Hepatocyte (in vitro differentiated cells): Measurements from ENCODE around the gene DNAL4. TPM values are rescaled to one million over a fixed set of nuclear protein-coding genes. Genes with fewer than 3 reads are reported as not detected.

Source experiments
- DNase-seq: peaks from one replicate; pipeline ENCODE4 v3.0.0-alpha.2; 2016; ENCODE audit warnings: low spot score
- H2AFZ ChIP-seq: fragments of 200-600 bp; sonication (generic); 2 replicates; pipeline ENCODE4 v1.6.0; 2016; ENCODE audit warnings: antibody characterized with exemption, mild to moderate bottlenecking
- H3K27ac ChIP-seq: fragments of 200-600 bp; sonication (generic); 2 replicates; pipeline ENCODE4 v1.5.1; 2016; ENCODE audit warnings: mild to moderate bottlenecking
- H3K27me3 ChIP-seq: fragments of 200-600 bp; sonication (generic); 2 replicates; pipeline ENCODE4 v1.6.1; 2016
- H3K36me3 ChIP-seq: fragments of 200-600 bp; sonication (generic); replicated peaks from 2 replicates; pipeline ENCODE4 v1.5.1; 2016; ENCODE audit warnings: low read depth; ENCODE audit not compliant: insufficient read depth
- H3K4me1 ChIP-seq: fragments of 200-600 bp; sonication (generic); 2 replicates; pipeline ENCODE4 v1.5.1; 2016; ENCODE audit warnings: mild to moderate bottlenecking, moderate library complexity; ENCODE audit not compliant: insufficient read depth
- H3K4me2 ChIP-seq: fragments of 200-600 bp; sonication (generic); 2 replicates; pipeline ENCODE4 v1.6.0; 2016
- H3K4me3 ChIP-seq: fragments of 200-600 bp; sonication (generic); 2 replicates; pipeline ENCODE4 v1.5.1; 2016; ENCODE audit warnings: mild to moderate bottlenecking
- H3K79me2 ChIP-seq: fragments of 200-600 bp; sonication (generic); 2 replicates; pipeline ENCODE4 v1.6.0; 2017; ENCODE audit warnings: mild to moderate bottlenecking
- H3K9me2 ChIP-seq: fragments of 200-600 bp; sonication (generic); replicated peaks from 2 replicates; pipeline ENCODE4 v1.6.0; 2017; ENCODE audit warnings: mild to moderate bottlenecking; ENCODE audit not compliant: insufficient read depth
- H3K9me3 ChIP-seq: fragments of 200-600 bp; sonication (generic); 2 replicates; pipeline ENCODE4 v1.5.1; 2016; ENCODE audit warnings: low read depth, mild to moderate bottlenecking
- H4K20me1 ChIP-seq: fragments of 200-600 bp; sonication (generic); 2 replicates; pipeline ENCODE4 v1.6.0; 2016; ENCODE audit warnings: mild to moderate bottlenecking; ENCODE audit not compliant: insufficient read depth, poor library complexity, severe bottlenecking
- EZH2 ChIP-seq: fragments of 200-600 bp; sonication (generic); IDR thresholded peaks from 2 replicates; pipeline ENCODE4 v1.6.1; 2016; ENCODE audit warnings: antibody characterized with exemption, mild to moderate bottlenecking, borderline replicate concordance
- EZH2phosphoT487 ChIP-seq: fragments of 200-600 bp; sonication (generic); IDR thresholded peaks from one replicate; pipeline ENCODE4 v1.6.1; 2018; ENCODE audit warnings: antibody characterized with exemption, mild to moderate bottlenecking, low read depth, moderate library complexity; ENCODE audit not compliant: unreplicated experiment, severe bottlenecking
- WGBS: methylation state at CpG from one replicate; pipeline ENCODE4 v1.1.6; 2016; ENCODE audit warnings: low lambda C conversion rate; ENCODE audit errors: missing lambda C conversion rate; 5-methylcytosine and 5-hydroxymethylcytosine counted together
- polyA plus RNA-seq: library from polyadenylated mRNA; unstranded; fragments of >200 nt; fragmentation: Nextera tagmentation; extraction: Ambion mirVana; gene quantifications from 2 replicates; pipeline ENCODE4 v1.2.1, GENCODE V29; 2016
- total RNA-seq: library from RNA; depleted of rRNA; stranded (reverse); fragments of >200 nt; gene quantifications from 2 replicates; pipeline ENCODE4 v1.2.3, GENCODE V29; 2014
- TF ChIP-seq, protein P1 (sequence below): fragments of 200-600 bp; sonication (generic); IDR thresholded peaks from 2 replicates; pipeline ENCODE4 v1.5.1; 2016; ENCODE audit warnings: antibody characterized with exemption, mild to moderate bottlenecking; ENCODE audit not compliant: poor library complexity

The DNAL4 gene
- total and polyA plus RNA-seq, 2 experiments from 2014 or later = 11.9 to 21.5 TPM

DNA sequence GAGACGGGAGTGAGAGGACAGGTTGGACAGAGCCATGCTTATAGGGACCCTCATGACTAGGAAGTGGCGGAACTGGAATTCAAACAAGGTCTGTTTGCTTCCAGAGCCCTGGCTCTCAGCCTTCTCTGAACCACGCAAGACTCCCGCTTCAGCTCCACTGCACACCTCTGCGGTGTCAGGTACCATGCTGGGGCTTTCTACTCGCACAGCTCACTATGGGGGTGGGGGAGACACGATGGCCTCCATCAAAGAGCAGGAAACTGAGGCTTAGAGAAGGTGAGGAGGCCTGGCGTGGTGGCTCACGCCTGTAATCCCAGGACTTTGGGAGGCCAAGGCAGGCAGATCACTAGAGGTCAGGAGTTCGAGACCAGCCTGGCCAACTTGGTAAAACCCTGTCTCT, 52.4 kb downstream of the DNAL4 start:
- WGBS = 97% methylated on average over 10 of the region's 10 CpGs
- no peak for DNase-seq
- Histone ChIP-seq H4K20me1 (no peaks in the 10 kb centered on the region), H3K79me2 (no peaks in the 10 kb centered on the region), H3K9me3 (no peaks in the 10 kb centered on the region), H2AFZ (no peak overlapping the region), H3K4me3 (no peak overlapping the region), H3K4me2 (no peak overlapping the region), H3K9me2 (no peaks in the 10 kb centered on the region), H3K36me3 (no peaks in the 10 kb centered on the region), H3K4me1 (no peaks in the 10 kb centered on the region), H3K27me3 (no peaks in the 10 kb centered on the region), H3K27ac (no peak overlapping the region)
- no peak for TF ChIP-seq EZH2
- no peak for TF ChIP-seq EZH2phosphoT487
- TF ChIP-seq, protein P1, sequence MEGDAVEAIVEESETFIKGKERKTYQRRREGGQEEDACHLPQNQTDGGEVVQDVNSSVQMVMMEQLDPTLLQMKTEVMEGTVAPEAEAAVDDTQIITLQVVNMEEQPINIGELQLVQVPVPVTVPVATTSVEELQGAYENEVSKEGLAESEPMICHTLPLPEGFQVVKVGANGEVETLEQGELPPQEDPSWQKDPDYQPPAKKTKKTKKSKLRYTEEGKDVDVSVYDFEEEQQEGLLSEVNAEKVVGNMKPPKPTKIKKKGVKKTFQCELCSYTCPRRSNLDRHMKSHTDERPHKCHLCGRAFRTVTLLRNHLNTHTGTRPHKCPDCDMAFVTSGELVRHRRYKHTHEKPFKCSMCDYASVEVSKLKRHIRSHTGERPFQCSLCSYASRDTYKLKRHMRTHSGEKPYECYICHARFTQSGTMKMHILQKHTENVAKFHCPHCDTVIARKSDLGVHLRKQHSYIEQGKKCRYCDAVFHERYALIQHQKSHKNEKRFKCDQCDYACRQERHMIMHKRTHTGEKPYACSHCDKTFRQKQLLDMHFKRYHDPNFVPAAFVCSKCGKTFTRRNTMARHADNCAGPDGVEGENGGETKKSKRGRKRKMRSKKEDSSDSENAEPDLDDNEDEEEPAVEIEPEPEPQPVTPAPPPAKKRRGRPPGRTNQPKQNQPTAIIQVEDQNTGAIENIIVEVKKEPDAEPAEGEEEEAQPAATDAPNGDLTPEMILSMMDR = no peak

DNA sequence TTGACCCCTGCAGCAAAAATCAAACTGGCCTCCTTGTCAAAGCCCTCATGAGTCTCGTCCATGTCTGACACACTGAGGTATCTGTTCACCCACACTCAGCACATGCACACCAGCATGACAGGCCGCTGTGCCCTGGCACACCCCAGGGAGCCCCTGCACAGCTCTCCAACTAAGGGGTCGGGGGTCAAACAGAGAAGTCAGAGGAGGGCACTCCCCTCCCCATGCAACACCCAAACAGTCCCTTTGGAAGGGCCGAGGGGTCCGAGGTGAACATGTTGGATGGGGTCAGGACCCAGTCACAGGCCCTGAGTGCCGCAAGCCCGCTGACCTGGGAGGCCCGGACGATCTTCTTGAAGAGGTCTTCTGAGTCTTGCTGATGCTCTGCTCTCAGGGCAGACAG, 52.8 kb downstream of the DNAL4 start:
- H3K36me3 ChIP-seq = no peaks in the 10 kb centered on the region
- WGBS = 96% methylated on average over 9 of the region's 9 CpGs
- TF ChIP-seq EZH2phosphoT487 = no peak
- no peak for TF ChIP-seq EZH2
- TF ChIP-seq, protein P1 = no peak

DNA sequence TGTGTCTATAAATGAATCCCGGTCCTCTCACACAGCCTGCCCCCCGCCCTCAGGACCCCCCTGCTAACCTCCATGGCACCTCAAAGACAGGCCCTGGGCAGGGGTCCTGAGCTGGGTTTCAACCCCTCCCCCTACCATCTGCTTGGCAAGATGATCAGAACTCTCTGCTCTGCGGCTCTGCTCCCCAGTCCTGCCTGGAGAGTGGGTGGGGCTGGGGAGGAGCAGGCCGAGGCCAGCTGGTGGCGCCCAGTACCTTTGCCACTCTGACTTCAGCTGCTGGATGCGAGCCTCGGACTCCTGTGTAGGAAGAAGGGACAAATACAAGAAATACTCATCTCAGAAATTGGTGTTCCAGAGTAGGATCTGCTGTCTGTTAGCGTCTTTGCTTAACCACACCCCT, 53.2 kb downstream of the DNAL4 start:
- Histone ChIP-seq H4K20me1 (no peaks in the 10 kb centered on the region), H3K36me3 (no peaks in the 10 kb centered on the region), H2AFZ (no peak overlapping the region), H3K4me2 (no peak overlapping the region), H3K27me3 (no peaks in the 10 kb centered on the region), H3K9me3 (no peaks in the 10 kb centered on the region), H3K4me3 (no peak overlapping the region), H3K4me1 (no peaks in the 10 kb centered on the region), H3K9me2 (no peaks in the 10 kb centered on the region), H3K79me2 (no peaks in the 10 kb centered on the region), H3K27ac (no peak overlapping the region)
- TF ChIP-seq EZH2 = no peak
- no peak for TF ChIP-seq EZH2phosphoT487
- TF ChIP-seq, protein P1 = no peak
- 89% methylated on average over 8 of the region's 8 CpGs for WGBS
- no peak for DNase-seq

More for the DNA sequence above, 52.8 kb downstream of the DNAL4 start:
- H3K27ac ChIP-seq = no peak overlapping the region
- no peaks in the 10 kb centered on the region for H3K79me2 ChIP-seq
- no peaks in the 10 kb centered on the region for H3K9me3 ChIP-seq
- H3K27me3 ChIP-seq = no peaks in the 10 kb centered on the region
- H4K20me1 ChIP-seq = no peaks in the 10 kb centered on the region
- no peaks in the 10 kb centered on the region for H3K9me2 ChIP-seq
- H2AFZ ChIP-seq = no peak overlapping the region
- no peak overlapping the region for H3K4me3 ChIP-seq
- no peak for DNase-seq
- no peaks in the 10 kb centered on the region for H3K4me1 ChIP-seq
- no peak overlapping the region for H3K4me2 ChIP-seq
